Kidney (tissue), 14 donors: ENCODE measurements around the gene RNF168. TPM values are rescaled to one million over a fixed set of nuclear protein-coding genes. Genes with fewer than 3 reads are reported as not detected.

Source experiments
- DNase-seq, 5 donors: peaks; one replicate each; pipeline ENCODE4 v3.0.0-alpha.2; 2013 to 2020
- FAIRE-seq: peaks from 2 replicates; lab custom pipeline; 2012; peaks lifted over from hg19 to GRCh38; lab: Jason Lieb, UNC
- H3K27ac ChIP-seq, 2 donors: one replicate each; pipeline ENCODE4 v1.7.0; 2013; ENCODE audit warnings: low read depth in 2 of 2, low read length in 2 of 2, inconsistent platforms in 1 of 2
- H3K27me3 ChIP-seq: one replicate; pipeline ENCODE4 v1.7.1; 2013; ENCODE audit warnings: low read length, inconsistent platforms; ENCODE audit not compliant: control insufficient read depth, insufficient read depth
- H3K36me3 ChIP-seq, 3 donors: one replicate each; pipeline versions ENCODE4 v1.7.0 to v1.7.1; 2013; ENCODE audit warnings: low read length in 3 of 3, control low read depth in 1 of 3, inconsistent platforms in 1 of 3; ENCODE audit not compliant: insufficient read depth in 3 of 3, control insufficient read depth in 2 of 3
- H3K4me1 ChIP-seq, 3 donors: one replicate each; pipeline versions ENCODE4 v1.7.0 to v1.7.1; 2013; ENCODE audit warnings: low read length in 3 of 3, inconsistent platforms in 1 of 3, low read depth in 1 of 3; ENCODE audit not compliant: control insufficient read depth in 2 of 3, insufficient read depth in 2 of 3
- H3K4me3 ChIP-seq, 3 donors: one replicate each; pipeline versions ENCODE4 v1.7.0 to v1.8.1; 2013; ENCODE audit warnings: low read length in 3 of 3, control low read depth in 1 of 3, inconsistent platforms in 1 of 3
- H3K9ac ChIP-seq, 3 donors: one replicate each; pipeline versions ENCODE4 v1.7.0 to v1.7.1; 2013; ENCODE audit warnings: low read length in 3 of 3, control low read depth in 1 of 3, inconsistent platforms in 1 of 3
- H3K9me3 ChIP-seq, 3 donors: one replicate each; pipeline versions ENCODE4 v1.7.0 to v1.7.1; 2013; ENCODE audit warnings: low read length in 3 of 3, control low read depth in 1 of 3, inconsistent platforms in 1 of 3; ENCODE audit not compliant: control insufficient read depth in 2 of 3, insufficient read depth in 1 of 3
- intact Hi-C: fragments of 100-400 bp; cut with DNase I; formaldehyde crosslinking; loops from one replicate; pipeline ENCODE4 v1.11.1; 2022
- polyA plus RNA-seq: library from polyadenylated mRNA; stranded (reverse); fragments of 350-450 nt; fragmentation: Illumina TruSeq; extraction: RNeasy Lipid Tissue Mini Kit (QIAGEN cat#74804); gene quantifications from one replicate; pipeline ENCODE4 v1.2.3, GENCODE V29; 2014; ENCODE audit warnings: low read depth, low replicate concordance; ENCODE audit not compliant: insufficient read depth
- total RNA-seq: library from RNA; stranded (reverse); fragmentation: NEBNext Ultra II Directional; extraction: Animal tissue kit (Norgen Biotek cat#: 25700); gene quantifications from one replicate; pipeline ENCODE4 v1.2.1, GENCODE V29; 2021
- TF ChIP-seq, protein P1 (sequence below): IDR thresholded peaks from 3 replicates; pipeline ENCODE4 v1.5.1; 2012; ENCODE audit warnings: mild to moderate bottlenecking, moderate library complexity, borderline replicate concordance; ENCODE audit not compliant: insufficient read depth; ENCODE audit errors: extremely low read depth
- donor health status: control.
- donor health status: control.
- donor health status: control.
- donor health status: control.
- donor health status: control.
- donor health status: DM: yes; HTN: yes; CAD: no.
- donor health status: Normal renal cell carcinoma (clear cell type).

Gene RNF168
- total and polyA plus RNA-seq, 2 donors from 2014 or later, result 3.2 to 19.5 TPM

DNA sequence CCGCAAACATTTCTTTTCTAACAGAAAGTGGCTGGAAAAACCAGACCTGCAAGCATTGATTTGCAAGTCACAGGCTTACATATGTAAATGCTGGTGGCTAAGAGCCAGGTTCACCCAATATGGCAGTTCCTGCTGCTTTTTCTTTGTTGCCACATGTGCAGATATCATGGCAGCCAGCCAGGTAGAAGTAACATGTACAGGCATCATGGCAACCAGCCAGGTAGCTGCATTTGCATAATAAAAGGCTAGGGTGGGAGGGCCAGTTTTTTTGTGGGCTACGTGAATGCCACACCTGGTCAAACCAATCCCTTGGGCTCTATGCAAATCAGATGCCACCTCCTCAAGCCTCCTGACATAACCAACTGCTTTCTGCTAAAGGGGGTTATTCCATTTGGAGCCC is 14.4 kb upstream of the RNF168 start:
- Histone ChIP-seq H3K9me3 (peaks cover 1 to 28% (median 17%) of the 10 kb centered on the region in 3 donors), H3K4me1 (no peaks in the 10 kb centered on the region), H3K9ac (no peak overlapping the region), H3K27me3 (no peaks in the 10 kb centered on the region), H3K36me3 (no peaks in the 10 kb centered on the region), H3K4me3 (no peak overlapping the region), H3K27ac (no peak overlapping the region)
- intact Hi-C loops, result no loop called here
- FAIRE-seq, result no peak
- TF ChIP-seq, protein P1, sequence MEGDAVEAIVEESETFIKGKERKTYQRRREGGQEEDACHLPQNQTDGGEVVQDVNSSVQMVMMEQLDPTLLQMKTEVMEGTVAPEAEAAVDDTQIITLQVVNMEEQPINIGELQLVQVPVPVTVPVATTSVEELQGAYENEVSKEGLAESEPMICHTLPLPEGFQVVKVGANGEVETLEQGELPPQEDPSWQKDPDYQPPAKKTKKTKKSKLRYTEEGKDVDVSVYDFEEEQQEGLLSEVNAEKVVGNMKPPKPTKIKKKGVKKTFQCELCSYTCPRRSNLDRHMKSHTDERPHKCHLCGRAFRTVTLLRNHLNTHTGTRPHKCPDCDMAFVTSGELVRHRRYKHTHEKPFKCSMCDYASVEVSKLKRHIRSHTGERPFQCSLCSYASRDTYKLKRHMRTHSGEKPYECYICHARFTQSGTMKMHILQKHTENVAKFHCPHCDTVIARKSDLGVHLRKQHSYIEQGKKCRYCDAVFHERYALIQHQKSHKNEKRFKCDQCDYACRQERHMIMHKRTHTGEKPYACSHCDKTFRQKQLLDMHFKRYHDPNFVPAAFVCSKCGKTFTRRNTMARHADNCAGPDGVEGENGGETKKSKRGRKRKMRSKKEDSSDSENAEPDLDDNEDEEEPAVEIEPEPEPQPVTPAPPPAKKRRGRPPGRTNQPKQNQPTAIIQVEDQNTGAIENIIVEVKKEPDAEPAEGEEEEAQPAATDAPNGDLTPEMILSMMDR, result no peak
- DNase-seq, result no peak

- Histone ChIP-seq H3K4me3 (no peak overlapping the region), H3K4me1 (no peaks in the 10 kb centered on the region), H3K9ac (no peak overlapping the region), H3K27ac (no peak overlapping the region), H3K9me3 (peaks cover 1 to 28% (median 17%) of the 10 kb centered on the region in 3 donors), H3K36me3 (no peaks in the 10 kb centered on the region), H3K27me3 (no peaks in the 10 kb centered on the region)
- TF ChIP-seq, protein P1, result no peak
- FAIRE-seq, result no peak
- intact Hi-C loops, result no loop called here
- no peak for DNase-seq
Observed at GRCh38 chr3:196517162-196517800, 13.7 kb upstream of the RNF168 start.

- Histone ChIP-seq H3K9ac (no peak within 1 kb of the TSS), H3K27ac (no peak within 1 kb of the TSS), H3K9me3 (peaks cover 1 to 23% (median 12%) of the 10 kb centered on the region in 3 donors), H3K27me3 (no peaks in the 10 kb centered on the region), H3K36me3 (no peaks in the 10 kb centered on the region), H3K4me1 (no peaks in the 10 kb centered on the region), H3K4me3 (no peak within 1 kb of the TSS)
- no peak for DNase-seq
- TF ChIP-seq, protein P1, result no peak
- intact Hi-C loops, result no loop called here
- no peak for FAIRE-seq
Observed at GRCh38 chr3:196514913-196515621, 11.5 kb upstream of the RNF168 start, which contains the start of gene SMCO1. Gene SMCO1, minus strand, starts transcription at chr3:196515346. Its CDS starts 137 bp downstream, at chr3:196515209.
